Panc1 (cell line): ENCODE results near the gene DST. TPM values are rescaled to one million over a fixed set of nuclear protein-coding genes. Genes with fewer than 3 reads are reported as not detected.
A peak's percentile ranks its signal among the peaks of the same experiment; 100 is the strongest.

Experiments
- ATAC-seq: fragments of 200-7000 bp; cut with Tn5 transposase; 2 replicates; pipeline ENCODE4 v1.9.1; 2020; ENCODE audit warnings: mild to moderate bottlenecking, moderate library complexity
- BruUV-seq: library from RNA; stranded (reverse); fragments of 400-500 nt; replicated peaks from 2 replicates; lab custom pipeline; 2021; lab: Mats Ljungman, UMichigan
- CTCF ChIA-PET: fragments of 300-600 bp; sonication (Branson Sonifier 250); formaldehyde crosslinking; loops from one replicate; lab custom pipeline; 2022; ENCODE audit warnings: antibody characterized with exemption; lab: Charles Lee
- POLR2A ChIA-PET: fragments of 300-600 bp; sonication (Branson Sonifier 250); formaldehyde crosslinking; loops from one replicate; lab custom pipeline; 2022; ENCODE audit warnings: antibody characterized with exemption; lab: Charles Lee
- DNase-seq: peaks from one replicate; pipeline ENCODE4 v3.0.0-alpha.2; 2010; ENCODE audit warnings: low read depth, low spot score
- H3K27ac ChIP-seq: 2 replicates; pipeline ENCODE4 v1.5.1; 2011; ENCODE audit warnings: mild to moderate bottlenecking, low read length, inconsistent platforms
- H3K27me3 ChIP-seq: fragments of 200-500 bp; sonication (Bioruptor generic); 2 replicates; pipeline ENCODE4 v1.6.0; 2014; ENCODE audit warnings: low read length, inconsistent platforms; ENCODE audit not compliant: control insufficient read depth, insufficient read depth
- H3K36me3 ChIP-seq: fragments of 200-500 bp; sonication (Bioruptor generic); 2 replicates; pipeline ENCODE4 v1.5.1; 2014; ENCODE audit warnings: inconsistent platforms, mild to moderate bottlenecking, low read length, moderate library complexity; ENCODE audit not compliant: control insufficient read depth, insufficient read depth
- H3K4me1 ChIP-seq: 2 replicates; pipeline ENCODE4 v1.5.1; 2011; ENCODE audit warnings: inconsistent platforms, mild to moderate bottlenecking, low read length, moderate library complexity; ENCODE audit not compliant: control insufficient read depth, insufficient read depth
- H3K4me3 ChIP-seq, 2 experiments: 2 replicates each; pipeline ENCODE4 v1.5.1; 2011 to 2012; ENCODE audit warnings: low read depth in 2 of 2, low read length in 2 of 2, mild to moderate bottlenecking in 2 of 2, inconsistent platforms in 1 of 2, moderate library complexity in 1 of 2
- H3K9me3 ChIP-seq: fragments of 200-500 bp; sonication (Bioruptor generic); 2 replicates; pipeline ENCODE4 v1.5.1; 2014; ENCODE audit warnings: low read depth, mild to moderate bottlenecking, inconsistent platforms, low read length, moderate library complexity; ENCODE audit not compliant: control insufficient read depth, insufficient read depth
- CTCF ChIP-seq: fragments of 450-650 bp; IDR thresholded peaks from 2 replicates; pipeline ENCODE4 v1.5.1; 2017; ENCODE audit warnings: mild to moderate bottlenecking
- POLR2AphosphoS5 ChIP-seq: IDR thresholded peaks from 2 replicates; pipeline ENCODE4 v1.6.1; 2012; ENCODE audit warnings: mild to moderate bottlenecking, low read depth, low read length, moderate library complexity
- REST ChIP-seq, 2 experiments: IDR thresholded peaks; 2 replicates each; pipeline ENCODE4 v1.6.1; 2011 to 2012; ENCODE audit warnings: low read depth in 2 of 2, control low read depth in 1 of 2, low read length in 1 of 2, mild to moderate bottlenecking in 1 of 2, moderate library complexity in 1 of 2; ENCODE audit not compliant: insufficient read depth in 1 of 2
- SIN3A ChIP-seq: IDR thresholded peaks from 2 replicates; pipeline ENCODE4 v1.6.1; 2012; ENCODE audit warnings: low read depth, mild to moderate bottlenecking, low read length, moderate library complexity, borderline replicate concordance; ENCODE audit not compliant: insufficient read depth
- TCF7L2 ChIP-seq: IDR thresholded peaks from 2 replicates; pipeline ENCODE4 v1.6.1; 2011; ENCODE audit warnings: mild to moderate bottlenecking, low read depth, low read length, inconsistent platforms
- in situ Hi-C: cut with HindIII; loops from 2 replicates; pipeline ENCODE4 v1.10.0; 2016; ENCODE audit warnings: low sequenced_read_pairs, low pct_unique_long_range_greater_than_20kb
- intact Hi-C: fragments of 100-400 bp; cut with micrococcal nuclease; formaldehyde crosslinking; loops from one replicate; pipeline ENCODE4 v1.10.0; 2022; ENCODE audit not compliant: unreplicated experiment
- total RNA-seq: library from RNA; stranded (reverse); gene quantifications from one replicate; pipeline ENCODE4 v1.2.1, GENCODE V29; 2021; ENCODE audit not compliant: unreplicated experiment

DST gene
- total RNA-seq, 1 experiment from 2014 or later = 230 TPM

- intact Hi-C loops = no loop called here
These were observed 41.2 kb upstream of the DST start for GRCh38 chr6:56683882-56684281.

GRCh38 chr6:56682635-56683034 lies 39.9 kb upstream of the DST start:
- BruUV-seq = no TSS peak
- DNase-seq = no peak
- POLR2A ChIA-PET = no interaction called here
- H3K27ac ChIP-seq = no peak overlapping the region
- TF ChIP-seq CTCF = no peak
- no peak for TF ChIP-seq TCF7L2
- no peak for TF ChIP-seq SIN3A
- TF ChIP-seq REST (IDR thresholded peaks at IDR 0.05; ENCODE audit: insufficient read depth in 1 of 2, low read depth in 2 of 2, low read length in 1 of 2) = no peak
- TF ChIP-seq POLR2AphosphoS5 = no peak
- peaks cover 21% of the 10 kb centered on the region for H3K4me1 ChIP-seq
- in situ Hi-C loops (no loop called here), intact Hi-C loops (no loop called here)
- no peaks in the 10 kb centered on the region for H3K36me3 ChIP-seq
- ATAC-seq = no peak
- no peak overlapping the region for H3K4me3 ChIP-seq
- CTCF ChIA-PET = no interaction called here
- no peaks in the 10 kb centered on the region for H3K27me3 ChIP-seq
- H3K9me3 ChIP-seq = no peaks in the 10 kb centered on the region

More at GRCh38 chr6:56683882-56684281, 41.2 kb upstream of the DST start:
- ChIA-PET POLR2A (no interaction called here), CTCF (no interaction called here)
- Histone ChIP-seq H3K36me3 (no peaks in the 10 kb centered on the region), H3K4me3 (no peak overlapping the region), H3K9me3 (no peaks in the 10 kb centered on the region), H3K27me3 (no peaks in the 10 kb centered on the region), H3K4me1 (peaks cover 27% of the 10 kb centered on the region), H3K27ac (no peak overlapping the region)
- no TSS peak for BruUV-seq
- ATAC-seq (peak; percentile 72), DNase-seq (peak; percentile 99)
- TF ChIP-seq CTCF (no peak), TCF7L2 (no peak), SIN3A (no peak), REST (IDR thresholded peaks at IDR 0.05; ENCODE audit: insufficient read depth in 1 of 2, low read depth in 2 of 2, low read length in 1 of 2) (no peak), POLR2AphosphoS5 (no peak)
- in situ Hi-C loops = no loop called here
